Measurements from ENCODE around the gene CD300E. TPM values are rescaled to one million over a fixed set of nuclear protein-coding genes. Genes with fewer than 3 reads are reported as not detected.
"Not testable (repeated sequence)": the region's sequence is repeated elsewhere in the genome, so short reads cannot be mapped to it uniquely, and the experiment has no call there.

CD300E gene
- total RNA-seq, 2 experiments from 2014 or later: not detected

GRCh38 chr17:74595037-74595750 is 28.3 kb downstream of the CD300E start:
- DNase-seq: no peak
- CTCF ChIA-PET: no interaction called here
- Mint-ChIP-seq H3K4me1 (ENCODE audit: low read depth) (peaks cover 29% of the 10 kb centered on the region), H3K36me3 (ENCODE audit: low read depth) (no peaks in the 10 kb centered on the region), H3K4me3 (no peak overlapping the region), H3K27ac (no peak overlapping the region), H3K9me3 (no peaks in the 10 kb centered on the region), H3K27me3 (ENCODE audit: low read depth) (no peaks in the 10 kb centered on the region)
- intact Hi-C loops (cut with micrococcal nuclease): no loop called here

DNA sequence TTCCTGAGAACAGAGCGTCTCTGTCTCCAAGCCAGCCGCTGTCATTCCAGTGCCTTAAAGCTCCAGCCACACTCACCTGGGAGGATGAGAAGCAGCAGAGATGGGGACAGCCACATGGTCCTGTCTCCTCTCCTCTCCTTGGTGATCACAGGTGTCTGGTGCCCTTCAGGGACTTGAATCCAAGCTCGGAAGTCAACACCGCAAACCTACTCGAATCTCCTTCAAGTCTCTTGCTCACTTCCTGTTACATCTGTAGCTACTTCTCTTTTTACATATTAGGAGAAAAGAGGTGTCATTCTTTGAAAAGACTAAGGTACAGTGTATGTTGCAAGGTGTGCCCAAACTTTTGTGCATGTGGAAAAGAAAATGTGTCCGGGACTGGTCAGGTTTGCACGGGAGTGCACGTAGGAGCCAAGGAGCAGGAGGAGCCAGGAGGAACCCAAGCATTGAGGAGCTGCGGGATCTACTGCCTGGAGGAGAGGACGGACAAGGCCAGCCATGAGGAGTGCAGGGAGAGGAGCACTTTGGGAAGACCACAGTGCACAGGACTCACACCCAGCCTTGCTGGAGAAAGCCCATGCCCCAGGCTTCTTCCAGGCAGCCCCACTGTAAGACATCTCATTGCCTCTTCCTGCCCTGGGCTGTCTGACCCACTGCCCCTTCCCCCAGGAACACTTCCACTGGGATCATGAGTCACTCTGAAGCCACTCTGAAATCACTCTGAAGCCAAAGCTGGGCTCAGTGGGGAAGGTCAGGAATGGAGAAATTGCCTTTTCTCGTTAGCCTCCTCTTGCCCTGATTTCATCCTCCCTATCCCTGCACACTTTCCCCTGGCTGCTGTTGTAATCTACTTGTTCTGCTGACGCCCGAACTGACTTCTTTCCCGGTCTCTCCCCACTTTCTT is 31.2 kb downstream of the CD300E start, which contains the start of gene CD300LD:
TSS of gene CD300LD (minus strand) at position 197 of the 904 bp plus-strand sequence. CDS start at position 116, 81 bp downstream.
- Mint-ChIP-seq H3K27ac (no peak within 1 kb of the TSS), H3K4me3 (peak within 1 kb of the TSS; percentile 30), H3K36me3 (ENCODE audit: low read depth) (no peaks in the 10 kb centered on the region), H3K9me3 (no peaks in the 10 kb centered on the region), H3K27me3 (ENCODE audit: low read depth) (no peaks in the 10 kb centered on the region), H3K4me1 (ENCODE audit: low read depth) (peaks cover 16% of the 10 kb centered on the region)
- CTCF ChIA-PET: interaction anchor here (0.6 to 1.2 kb wide), 4 partner anchors 8 to 216 kb away, joined by 3 to 5 read pairs (median 3); no protein-coding TSS in a partner anchor
- DNase-seq: peak; percentile 48
- intact Hi-C loops (cut with micrococcal nuclease): no loop called here

- Mint-ChIP-seq H3K4me1 (ENCODE audit: low read depth) (peaks cover 14% of the 10 kb centered on the region), H3K27me3 (ENCODE audit: low read depth) (no peaks in the 10 kb centered on the region), H3K4me3 (no peak overlapping the region), H3K27ac (no peak overlapping the region), H3K36me3 (ENCODE audit: low read depth) (no peaks in the 10 kb centered on the region), H3K9me3 (no peaks in the 10 kb centered on the region)
- no peak for DNase-seq
- CTCF ChIA-PET: interaction anchor here (0.7 to 0.9 kb wide), 3 partner anchors 12 to 179 kb away, joined by 3 to 5 read pairs (median 5); no protein-coding TSS in a partner anchor
- intact Hi-C loops (cut with micrococcal nuclease): no loop called here
Measured at GRCh38 chr17:74591503-74591902, 32.0 kb downstream of the CD300E start.

- intact Hi-C loops (cut with micrococcal nuclease): no loop called here
- DNase-seq: no peak
- Mint-ChIP-seq H3K4me3 (no peak overlapping the region), H3K9me3 (no peaks in the 10 kb centered on the region), H3K27me3 (ENCODE audit: low read depth) (no peaks in the 10 kb centered on the region), H3K27ac (no peak overlapping the region), H3K4me1 (ENCODE audit: low read depth) (no peaks in the 10 kb centered on the region), H3K36me3 (ENCODE audit: low read depth) (no peaks in the 10 kb centered on the region)
- CTCF ChIA-PET: no interaction called here
Measured at GRCh38 chr17:74585711-74586110, 37.8 kb downstream of the CD300E start.

DNA sequence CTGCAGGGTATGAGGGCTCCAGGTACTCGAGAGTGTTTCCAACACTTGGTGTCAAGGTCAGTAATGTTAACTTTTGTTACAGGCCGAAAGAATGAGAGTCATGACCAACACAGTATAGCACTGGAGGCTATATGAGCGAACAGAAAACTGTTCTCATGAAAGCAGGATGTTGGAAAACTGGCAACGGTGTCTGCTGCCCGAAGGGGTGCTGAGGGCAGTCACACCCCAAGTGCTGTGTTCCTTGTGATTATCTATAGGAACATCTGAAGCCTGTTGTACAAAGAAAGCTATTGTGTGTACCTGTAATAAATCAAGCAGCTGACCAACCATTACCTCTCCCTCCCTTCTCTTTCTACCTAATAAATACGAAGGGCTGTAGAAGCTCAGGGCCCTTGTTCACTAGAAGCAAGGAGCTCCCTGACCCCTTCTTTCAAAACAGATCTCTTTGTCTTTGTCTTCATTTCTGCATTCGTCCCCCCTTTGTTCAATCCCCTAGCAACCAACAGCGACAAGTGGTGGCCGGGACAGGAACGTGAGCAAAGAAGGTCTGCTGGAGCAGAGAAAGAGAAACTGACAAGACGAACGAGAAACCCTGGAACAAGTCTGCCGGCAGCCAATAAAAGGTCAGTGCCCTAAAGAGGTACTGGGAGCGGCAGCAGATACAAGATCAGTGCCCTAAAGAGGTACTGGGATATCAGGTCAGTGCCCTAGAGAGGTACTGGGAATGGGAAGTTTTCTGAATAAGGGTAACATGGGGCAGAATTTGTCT is 39.1 kb downstream of the CD300E start:
- H3K36me3 Mint-ChIP-seq (ENCODE audit: low read depth): no peaks in the 10 kb centered on the region
- H3K4me3 Mint-ChIP-seq: no peak overlapping the region
- CTCF ChIA-PET: interaction anchor here (0.6 kb wide), 1 partner anchor 1932 kb away, joined by 5 read pairs; no protein-coding TSS in a partner anchor
- no peaks in the 10 kb centered on the region for H3K27me3 Mint-ChIP-seq (ENCODE audit: low read depth)
- H3K27ac Mint-ChIP-seq: no peak overlapping the region
- no peaks in the 10 kb centered on the region for H3K9me3 Mint-ChIP-seq
- no peak for DNase-seq
- intact Hi-C loops (cut with micrococcal nuclease): no loop called here
- peaks cover 8% of the 10 kb centered on the region for H3K4me1 Mint-ChIP-seq (ENCODE audit: low read depth)

- no peak for DNase-seq
- Mint-ChIP-seq H3K36me3 (ENCODE audit: low read depth) (no peaks in the 10 kb centered on the region), H3K4me3 (no peak overlapping the region), H3K9me3 (no peaks in the 10 kb centered on the region), H3K4me1 (ENCODE audit: low read depth) (peaks cover 8% of the 10 kb centered on the region), H3K27ac (no peak overlapping the region), H3K27me3 (ENCODE audit: low read depth) (no peaks in the 10 kb centered on the region)
- CTCF ChIA-PET: no interaction called here
- intact Hi-C loops (cut with micrococcal nuclease): no loop called here
Measured at GRCh38 chr17:74582633-74583032, 40.9 kb downstream of the CD300E start.

GRCh38 chr17:74579900-74580299 is 43.6 kb downstream of the CD300E start:
- Mint-ChIP-seq H3K9me3 (no peaks in the 10 kb centered on the region), H3K27me3 (ENCODE audit: low read depth) (peaks cover 2% of the 10 kb centered on the region), H3K4me1 (ENCODE audit: low read depth) (peaks cover 8% of the 10 kb centered on the region), H3K27ac (no peak overlapping the region), H3K36me3 (ENCODE audit: low read depth) (no peaks in the 10 kb centered on the region), H3K4me3 (no peak overlapping the region)
- DNase-seq: peak; percentile 18
- intact Hi-C loops (cut with micrococcal nuclease): no loop called here
- CTCF ChIA-PET: interaction anchor here (0.6 to 0.8 kb wide), 2 partner anchors 24 to 284 kb away, joined by 3 to 5 read pairs; no protein-coding TSS in a partner anchor

- no peak for DNase-seq
- H3K4me1 Mint-ChIP-seq (ENCODE audit: low read depth): peaks cover 8% of the 10 kb centered on the region
- H3K9me3 Mint-ChIP-seq: no peaks in the 10 kb centered on the region
- CTCF ChIA-PET: no interaction called here
- no peaks in the 10 kb centered on the region for H3K36me3 Mint-ChIP-seq (ENCODE audit: low read depth)
- intact Hi-C loops (cut with micrococcal nuclease): no loop called here
- peaks cover 2% of the 10 kb centered on the region for H3K27me3 Mint-ChIP-seq (ENCODE audit: low read depth)
- H3K27ac Mint-ChIP-seq: no peak overlapping the region
- H3K4me3 Mint-ChIP-seq: no peak overlapping the region
Measured at GRCh38 chr17:74578979-74579378, 44.6 kb downstream of the CD300E start.

GRCh38 chr17:74574489-74575142 is 48.9 kb downstream of the CD300E start:
- Mint-ChIP-seq H3K27me3 (ENCODE audit: low read depth) (peaks cover 8% of the 10 kb centered on the region), H3K9me3 (no peaks in the 10 kb centered on the region), H3K36me3 (ENCODE audit: low read depth) (no peaks in the 10 kb centered on the region), H3K4me3 (no peak overlapping the region), H3K27ac (no peak overlapping the region), H3K4me1 (ENCODE audit: low read depth) (peaks cover 4% of the 10 kb centered on the region)
- CTCF ChIA-PET: no interaction called here
- DNase-seq: no peak
- intact Hi-C loops (cut with micrococcal nuclease): no loop called here

DNA sequence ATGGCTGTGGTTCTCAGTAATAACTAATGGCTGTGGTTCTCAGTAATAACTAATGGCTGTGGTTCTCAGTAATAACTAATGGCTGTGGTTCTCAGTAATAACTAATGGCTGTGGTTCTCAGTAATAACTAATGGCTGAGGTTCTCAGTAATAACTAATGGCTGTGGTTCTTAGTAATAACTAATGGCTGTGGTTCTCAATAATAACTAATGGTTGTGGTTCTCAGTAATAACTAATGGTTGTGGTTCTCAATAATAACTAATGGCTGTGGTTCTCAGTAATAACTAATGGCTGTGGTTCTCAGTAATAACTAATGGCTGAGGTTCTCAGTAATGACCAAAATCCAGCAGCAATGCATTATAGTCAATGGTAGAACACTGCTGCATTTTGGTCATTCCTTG is 49.9 kb downstream of the CD300E start:
- H3K27me3 Mint-ChIP-seq (ENCODE audit: low read depth): peaks cover 15% of the 10 kb centered on the region

DNA sequence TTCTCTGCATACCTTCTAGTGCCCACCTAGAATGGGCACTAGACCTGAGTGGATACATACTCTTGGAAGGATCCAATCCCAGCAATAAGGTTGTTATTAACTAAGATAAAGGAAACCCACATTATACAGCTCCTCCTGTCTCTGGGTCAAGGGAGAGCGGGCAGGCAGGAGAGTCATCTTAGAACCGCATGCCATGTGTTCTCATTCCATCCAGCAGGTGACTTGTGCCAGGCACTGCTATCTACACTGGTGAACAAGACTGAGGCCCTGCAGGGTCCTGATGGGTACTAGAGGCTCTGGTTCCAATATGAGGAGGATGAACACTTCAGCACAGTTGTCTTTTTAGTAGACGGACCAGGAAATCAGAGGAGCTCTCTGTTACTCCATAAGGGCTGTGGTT is 50.4 kb downstream of the CD300E start:
- no peaks in the 10 kb centered on the region for H3K36me3 Mint-ChIP-seq (ENCODE audit: low read depth)
- peaks cover 19% of the 10 kb centered on the region for H3K27me3 Mint-ChIP-seq (ENCODE audit: low read depth)
- H3K27ac Mint-ChIP-seq: no peak overlapping the region
- CTCF ChIA-PET: no interaction called here
- H3K9me3 Mint-ChIP-seq: no peaks in the 10 kb centered on the region
- DNase-seq: no peak
- peaks cover 16% of the 10 kb centered on the region for H3K4me1 Mint-ChIP-seq (ENCODE audit: low read depth)
- intact Hi-C loops (cut with micrococcal nuclease): no loop called here
- no peak overlapping the region for H3K4me3 Mint-ChIP-seq

More for the DNA sequence above, 49.9 kb downstream of the CD300E start:
- intact Hi-C loops (cut with micrococcal nuclease); H3K36me3 Mint-ChIP-seq (ENCODE audit: low read depth); H3K4me3 Mint-ChIP-seq; H3K27ac Mint-ChIP-seq; CTCF ChIA-PET; DNase-seq; H3K9me3 Mint-ChIP-seq: not testable (repeated sequence)
- peaks cover 13% of the 10 kb centered on the region for H3K4me1 Mint-ChIP-seq (ENCODE audit: low read depth)

Measured in activated naive CD4-positive, alpha-beta T cell treated with anti-CD3 and anti-CD28 coated beads for 36 hours (primary cell).